Measurements from ENCODE around the gene SH3BP4. TPM values are rescaled to one million over a fixed set of nuclear protein-coding genes. Genes with fewer than 3 reads are reported as not detected.
A peak's percentile ranks its signal among the peaks of the same experiment; 100 is the strongest.

The SH3BP4 gene
- total RNA-seq, 1 experiment from 2014 or later, result 93.8 TPM

- Histone ChIP-seq H3K23ac (ENCODE audit: insufficient read length, low read depth, low read length) (no peak overlapping the region), H3K27ac (ENCODE audit: insufficient read length, low read depth, low read length) (no peak overlapping the region), H2BK12ac (ENCODE audit: insufficient read length, low read depth, low read length) (no peak overlapping the region), H2BK120ac (ENCODE audit: low read depth, low read length, poor library complexity, severe bottlenecking) (no peak overlapping the region), H2AK5ac (ENCODE audit: insufficient read length, low read length) (no peak overlapping the region), H4K8ac (replicated peaks; ENCODE audit: insufficient read length, low read depth, low read length) (no peak overlapping the region), H4K91ac (ENCODE audit: insufficient read length, low read depth, low read length) (no peak overlapping the region), H3K56ac (ENCODE audit: insufficient read length, low read depth, low read length) (no peak overlapping the region), H2AFZ (ENCODE audit: low read length) (no peak overlapping the region), H3K79me1 (ENCODE audit: insufficient read depth, low read depth, low read length, poor library complexity, severe bottlenecking) (peaks cover 4% of the 10 kb centered on the region), H3K4me1 (ENCODE audit: insufficient read depth, low read length) (peaks cover 10% of the 10 kb centered on the region; the same call in 1 of the 2 replicates), H3K4me2 (ENCODE audit: insufficient read depth, insufficient read length, low read length) (no peak overlapping the region), H3K79me2 (ENCODE audit: insufficient read depth, low read length) (peaks cover 13% of the 10 kb centered on the region; the same call in 1 of the 2 replicates), H2BK5ac (ENCODE audit: insufficient read length, low read length) (no peak overlapping the region), H3K4ac (ENCODE audit: low read depth, low read length) (no peak overlapping the region), H3K9me3 (ENCODE audit: control insufficient read depth, low read depth, low read length) (no peaks in the 10 kb centered on the region), H2BK15ac (ENCODE audit: low read depth, low read length) (no peak overlapping the region), H3T11ph (ENCODE audit: low read length) (no peak overlapping the region), H4K5ac (ENCODE audit: insufficient read length, low read depth, low read length) (no peak overlapping the region), H3K23me2 (ENCODE audit: insufficient read length, low read depth, low read length, poor library complexity, severe bottlenecking) (no peaks in the 10 kb centered on the region), H4K20me1 (ENCODE audit: control insufficient read depth, insufficient read depth, insufficient read length) (no peaks in the 10 kb centered on the region), H3K9ac (ENCODE audit: extremely low read depth, insufficient read length, low read length) (no peak overlapping the region), H3K27me3 (ENCODE audit: insufficient read depth, low read length) (no peaks in the 10 kb centered on the region), H3K18ac (ENCODE audit: insufficient read length, low read depth, low read length) (no peak overlapping the region), H3K14ac (ENCODE audit: insufficient read depth, low read length) (no peak overlapping the region), H2BK20ac (ENCODE audit: low read depth, low read length, poor library complexity, severe bottlenecking) (no peak overlapping the region)
- peak; percentile 57 for DNase-seq
- H3K36me3 Mint-ChIP-seq (ENCODE audit: insufficient read depth in 1 of 3, low read depth in 3 of 3), result peaks cover 19 to 62% (median 55%) of the 10 kb centered on the region in 3 experiments
- peaks cover 63 to 67% of the 10 kb centered on the region in 2 experiments for H3K4me1 Mint-ChIP-seq
- WGBS (ENCODE audit: extremely low coverage, insufficient read length, low lambda C conversion rate), result no CpG with 5 or more reads among the region's 5 CpGs
- no peak for TF ChIP-seq CTCF (conservative IDR thresholded peaks at IDR 0.05)
- H3K9me3 Mint-ChIP-seq, result peaks cover 5 to 8% of the 10 kb centered on the region in 2 experiments; a peak in 4 of 5 replicates
- no peak overlapping the region; a peak in 1 of 5 replicates for H3K4me3 Mint-ChIP-seq
- H3K27me3 Mint-ChIP-seq (ENCODE audit: low read depth), result no peaks in the 10 kb centered on the region; the same call in 1 of the 2 replicates
- peak overlapping the region; percentile 49 to 80 (median 74); a peak in 5 of 7 replicates for H3K27ac Mint-ChIP-seq
These were observed 59.8 kb downstream of the SH3BP4 start for GRCh38 chr2:235011607-235011928.
